ENCODE results near the gene UNC79. TPM values are rescaled to one million over a fixed set of nuclear protein-coding genes. Genes with fewer than 3 reads are reported as not detected.

Gene UNC79
- total RNA-seq, 1 experiment from 2014 or later: 0.05 TPM

GRCh38 chr14:93690146-93690545, 259.4 kb downstream of the UNC79 start:
- POLR2A ChIA-PET: no interaction called here
- CTCF ChIA-PET: no interaction called here

DNA sequence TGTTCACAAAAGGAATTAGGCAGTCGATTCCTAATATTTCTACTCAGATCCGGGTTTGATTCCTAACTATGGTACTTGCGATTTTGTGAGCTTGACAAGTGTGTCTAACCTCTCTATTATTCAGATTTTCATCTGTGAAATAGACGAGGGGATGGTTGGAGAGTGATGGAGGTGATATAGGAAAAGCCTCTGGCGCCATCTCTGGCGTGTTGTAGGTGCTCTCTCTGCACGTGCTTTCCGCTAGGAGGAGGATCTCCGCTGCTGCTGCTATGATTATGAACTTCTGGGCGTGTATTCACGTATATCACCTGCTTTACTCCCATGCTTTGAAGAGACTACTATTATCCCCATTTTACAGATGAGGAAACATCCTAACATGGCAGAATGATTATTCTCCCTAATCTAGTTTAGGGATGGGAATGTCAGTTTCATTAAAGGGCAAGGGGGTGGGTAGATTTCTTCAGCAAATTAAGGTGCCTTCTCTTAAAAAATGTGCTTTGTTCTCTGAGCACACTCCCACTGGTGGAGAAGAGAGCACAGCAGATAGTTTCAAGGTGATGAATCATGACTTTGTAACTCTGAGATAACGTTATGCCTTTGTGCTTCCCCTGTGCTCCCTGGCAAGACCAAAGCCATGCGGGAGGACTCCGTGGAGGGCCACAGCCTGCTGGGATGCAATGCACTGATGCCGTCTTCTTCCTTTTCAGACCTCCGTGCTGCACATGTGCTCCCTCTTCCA, 260.5 kb downstream of the UNC79 start:
- ATAC-seq (no peak), DNase-seq (ENCODE audit: low read depth, low spot score) (no peak)
- no peaks in the 10 kb centered on the region for H3K36me3 ChIP-seq (ENCODE audit: control insufficient read depth, insufficient read depth, low read length)
- no peak overlapping the region for H3K27ac ChIP-seq (ENCODE audit: low read length)
- in situ Hi-C loops (cut with HindIII; ENCODE audit: low pct_unique_long_range_greater_than_20kb, low sequenced_read_pairs): no loop called here
- H3K4me3 ChIP-seq (ENCODE audit: low read depth in 2 of 2, low read length in 2 of 2): no peak overlapping the region
- POLR2A ChIA-PET: no interaction called here
- no peaks in the 10 kb centered on the region for H3K4me1 ChIP-seq (ENCODE audit: control insufficient read depth, insufficient read depth, low read length)
- BruUV-seq (replicated peaks): no TSS peak
- CTCF ChIA-PET: no interaction called here
- peaks cover 15% of the 10 kb centered on the region for H3K27me3 ChIP-seq (ENCODE audit: control insufficient read depth, insufficient read depth, low read length)
- TF ChIP-seq TCF7L2 (IDR thresholded peaks at IDR 0.05; ENCODE audit: low read depth, low read length) (no peak), CTCF (IDR thresholded peaks at IDR 0.05) (no peak), POLR2AphosphoS5 (IDR thresholded peaks at IDR 0.05; ENCODE audit: low read depth, low read length) (no peak), SIN3A (IDR thresholded peaks at IDR 0.05; ENCODE audit: borderline replicate concordance, insufficient read depth, low read depth, low read length) (no peak)
- TF ChIP-seq, protein P1, sequence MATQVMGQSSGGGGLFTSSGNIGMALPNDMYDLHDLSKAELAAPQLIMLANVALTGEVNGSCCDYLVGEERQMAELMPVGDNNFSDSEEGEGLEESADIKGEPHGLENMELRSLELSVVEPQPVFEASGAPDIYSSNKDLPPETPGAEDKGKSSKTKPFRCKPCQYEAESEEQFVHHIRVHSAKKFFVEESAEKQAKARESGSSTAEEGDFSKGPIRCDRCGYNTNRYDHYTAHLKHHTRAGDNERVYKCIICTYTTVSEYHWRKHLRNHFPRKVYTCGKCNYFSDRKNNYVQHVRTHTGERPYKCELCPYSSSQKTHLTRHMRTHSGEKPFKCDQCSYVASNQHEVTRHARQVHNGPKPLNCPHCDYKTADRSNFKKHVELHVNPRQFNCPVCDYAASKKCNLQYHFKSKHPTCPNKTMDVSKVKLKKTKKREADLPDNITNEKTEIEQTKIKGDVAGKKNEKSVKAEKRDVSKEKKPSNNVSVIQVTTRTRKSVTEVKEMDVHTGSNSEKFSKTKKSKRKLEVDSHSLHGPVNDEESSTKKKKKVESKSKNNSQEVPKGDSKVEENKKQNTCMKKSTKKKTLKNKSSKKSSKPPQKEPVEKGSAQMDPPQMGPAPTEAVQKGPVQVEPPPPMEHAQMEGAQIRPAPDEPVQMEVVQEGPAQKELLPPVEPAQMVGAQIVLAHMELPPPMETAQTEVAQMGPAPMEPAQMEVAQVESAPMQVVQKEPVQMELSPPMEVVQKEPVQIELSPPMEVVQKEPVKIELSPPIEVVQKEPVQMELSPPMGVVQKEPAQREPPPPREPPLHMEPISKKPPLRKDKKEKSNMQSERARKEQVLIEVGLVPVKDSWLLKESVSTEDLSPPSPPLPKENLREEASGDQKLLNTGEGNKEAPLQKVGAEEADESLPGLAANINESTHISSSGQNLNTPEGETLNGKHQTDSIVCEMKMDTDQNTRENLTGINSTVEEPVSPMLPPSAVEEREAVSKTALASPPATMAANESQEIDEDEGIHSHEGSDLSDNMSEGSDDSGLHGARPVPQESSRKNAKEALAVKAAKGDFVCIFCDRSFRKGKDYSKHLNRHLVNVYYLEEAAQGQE (IDR thresholded peaks at IDR 0.05; ENCODE audit: insufficient read depth in 1 of 2, low read depth in 2 of 2, low read length in 1 of 2): no peak
- intact Hi-C loops (cut with micrococcal nuclease; ENCODE audit: unreplicated experiment): no loop called here
- no peaks in the 10 kb centered on the region for H3K9me3 ChIP-seq (ENCODE audit: control insufficient read depth, insufficient read depth, low read depth, low read length)

More at GRCh38 chr14:93690146-93690545, 259.4 kb downstream of the UNC79 start:
- BruUV-seq (replicated peaks): no TSS peak
- TF ChIP-seq, protein P1 (IDR thresholded peaks at IDR 0.05; ENCODE audit: insufficient read depth in 1 of 2, low read depth in 2 of 2, low read length in 1 of 2): no peak
- no peak for TF ChIP-seq CTCF (IDR thresholded peaks at IDR 0.05)
- no peak for TF ChIP-seq SIN3A (IDR thresholded peaks at IDR 0.05; ENCODE audit: borderline replicate concordance, insufficient read depth, low read depth, low read length)
- no peak for TF ChIP-seq TCF7L2 (IDR thresholded peaks at IDR 0.05; ENCODE audit: low read depth, low read length)
- Histone ChIP-seq H3K9me3 (ENCODE audit: control insufficient read depth, insufficient read depth, low read depth, low read length) (no peaks in the 10 kb centered on the region), H3K27ac (ENCODE audit: low read length) (no peak overlapping the region), H3K4me1 (ENCODE audit: control insufficient read depth, insufficient read depth, low read length) (no peaks in the 10 kb centered on the region), H3K27me3 (ENCODE audit: control insufficient read depth, insufficient read depth, low read length) (peaks cover 17% of the 10 kb centered on the region), H3K36me3 (ENCODE audit: control insufficient read depth, insufficient read depth, low read length) (no peaks in the 10 kb centered on the region), H3K4me3 (ENCODE audit: low read depth in 2 of 2, low read length in 2 of 2) (no peak overlapping the region)
- DNase-seq (ENCODE audit: low read depth, low spot score): no peak
- ATAC-seq: no peak
- intact Hi-C loops (cut with micrococcal nuclease; ENCODE audit: unreplicated experiment): no loop called here
- in situ Hi-C loops (cut with HindIII; ENCODE audit: low pct_unique_long_range_greater_than_20kb, low sequenced_read_pairs): no loop called here
